SK-N-SH treated with all-trans-retinoic acid at 6 μM for 48 hours (cell line): ENCODE data around the gene ZNF764.

Experiments used
- ATAC-seq: fragments of 200-7000 bp; cut with Tn5 transposase; 3 replicates; pipeline ENCODE4 v1.9.1; 2020; ENCODE audit warnings: mild to moderate bottlenecking, moderate library complexity
- BACH2 ChIP-seq: fragments of 250-450 bp; sonication (Bioruptor Pico); IDR thresholded peaks from 2 replicates; pipeline ENCODE4 v1.9.0; 2021; ENCODE audit warnings: mild to moderate bottlenecking, borderline replicate concordance
- CSDC2 ChIP-seq: fragments of 250-450 bp; sonication (Bioruptor Pico); IDR thresholded peaks from 2 replicates; pipeline ENCODE4 v1.5.0; 2020; ENCODE audit warnings: mild to moderate bottlenecking, moderate library complexity
- GLIS3 ChIP-seq: fragments of 250-450 bp; sonication (Bioruptor Pico); IDR thresholded peaks from 2 replicates; pipeline ENCODE4 v1.5.0; 2020; ENCODE audit warnings: mild to moderate bottlenecking, moderate library complexity
- ISL1 ChIP-seq: fragments of 250-450 bp; sonication (Bioruptor Pico); IDR thresholded peaks from 2 replicates; pipeline ENCODE4 v2.1.2; 2022; ENCODE audit warnings: mild to moderate bottlenecking, moderate library complexity
- OSR1 ChIP-seq: fragments of 250-450 bp; sonication (Bioruptor Pico); IDR thresholded peaks from 2 replicates; pipeline ENCODE4 v1.8.0; 2022; ENCODE audit warnings: moderate library complexity, mild to moderate bottlenecking, inconsistent platforms
- PPARA ChIP-seq: fragments of 250-450 bp; sonication (Bioruptor Pico); IDR thresholded peaks from 2 replicates; pipeline ENCODE4 v1.5.0; 2020; ENCODE audit warnings: mild to moderate bottlenecking, borderline replicate concordance
- RARB ChIP-seq: fragments of 250-450 bp; sonication (Bioruptor Pico); IDR thresholded peaks from 2 replicates; pipeline ENCODE4 v1.8.0; 2021; ENCODE audit warnings: mild to moderate bottlenecking, moderate library complexity
- SNAI2 ChIP-seq: fragments of 250-450 bp; sonication (Bioruptor Pico); IDR thresholded peaks from 2 replicates; pipeline ENCODE4 v1.5.0; 2020; ENCODE audit warnings: mild to moderate bottlenecking, moderate library complexity
- TCF4 ChIP-seq: fragments of 250-450 bp; sonication (Bioruptor Pico); IDR thresholded peaks from 2 replicates; pipeline ENCODE4 v1.8.0; 2021; ENCODE audit warnings: mild to moderate bottlenecking, moderate library complexity, borderline replicate concordance
- TOX ChIP-seq: fragments of 250-450 bp; sonication (Bioruptor Pico); IDR thresholded peaks from 2 replicates; pipeline ENCODE4 v1.8.0; 2021; ENCODE audit warnings: mild to moderate bottlenecking, moderate library complexity, borderline replicate concordance
- ZC3H10 ChIP-seq: fragments of 250-450 bp; sonication (Bioruptor Pico); IDR thresholded peaks from 2 replicates; pipeline ENCODE4 v1.5.1; 2021; ENCODE audit warnings: mild to moderate bottlenecking, moderate library complexity
- ZFP3 ChIP-seq: fragments of 250-450 bp; sonication (Bioruptor Pico); IDR thresholded peaks from 2 replicates; pipeline ENCODE4 v1.5.0; 2020; ENCODE audit warnings: mild to moderate bottlenecking, moderate library complexity
- ZFP30 ChIP-seq: fragments of 450-650 bp; formaldehyde crosslinking; IDR thresholded peaks from 2 replicates; pipeline ENCODE4 v1.5.0; 2022; ENCODE audit warnings: mild to moderate bottlenecking, moderate library complexity
- ZNF565 ChIP-seq: fragments of 450-650 bp; formaldehyde crosslinking; conservative IDR thresholded peaks from 2 replicates; pipeline ENCODE4 v1.5.0; 2020; ENCODE audit warnings: low read depth, mild to moderate bottlenecking, moderate library complexity
- ZNF70 ChIP-seq: fragments of 450-650 bp; formaldehyde crosslinking; IDR thresholded peaks from 2 replicates; pipeline ENCODE4 v1.5.0; 2020; ENCODE audit warnings: mild to moderate bottlenecking, moderate library complexity
- ZNF8 ChIP-seq: fragments of 450-650 bp; formaldehyde crosslinking; IDR thresholded peaks from 2 replicates; pipeline ENCODE4 v1.5.0; 2020; ENCODE audit warnings: mild to moderate bottlenecking, moderate library complexity
- TF ChIP-seq, protein P1 (sequence below): fragments of 250-450 bp; sonication (Bioruptor Pico); IDR thresholded peaks from 2 replicates; pipeline ENCODE4 v1.5.0; 2020; ENCODE audit warnings: mild to moderate bottlenecking, moderate library complexity
- TF ChIP-seq, protein P2 (sequence below): fragments of 250-450 bp; sonication (Bioruptor Pico); IDR thresholded peaks from 2 replicates; pipeline ENCODE4 v1.8.0; 2020; ENCODE audit warnings: mild to moderate bottlenecking, moderate library complexity, borderline replicate concordance
- TF ChIP-seq, protein P3 (sequence below): fragments of 250-450 bp; sonication (Bioruptor Pico); IDR thresholded peaks from 2 replicates; pipeline ENCODE4 v1.5.1; 2020; ENCODE audit warnings: low read depth, mild to moderate bottlenecking, moderate library complexity
- TF ChIP-seq, protein P4 (sequence below): fragments of 250-450 bp; sonication (Bioruptor Pico); IDR thresholded peaks from 2 replicates; pipeline ENCODE4 v1.8.0; 2021; ENCODE audit warnings: low read depth, mild to moderate bottlenecking, moderate library complexity, borderline replicate concordance
- TF ChIP-seq, protein P5 (sequence below): fragments of 250-450 bp; sonication (Bioruptor Pico); IDR thresholded peaks from 2 replicates; pipeline ENCODE4 v1.5.1; 2021; ENCODE audit warnings: mild to moderate bottlenecking, moderate library complexity

Gene ZNF764

DNA sequence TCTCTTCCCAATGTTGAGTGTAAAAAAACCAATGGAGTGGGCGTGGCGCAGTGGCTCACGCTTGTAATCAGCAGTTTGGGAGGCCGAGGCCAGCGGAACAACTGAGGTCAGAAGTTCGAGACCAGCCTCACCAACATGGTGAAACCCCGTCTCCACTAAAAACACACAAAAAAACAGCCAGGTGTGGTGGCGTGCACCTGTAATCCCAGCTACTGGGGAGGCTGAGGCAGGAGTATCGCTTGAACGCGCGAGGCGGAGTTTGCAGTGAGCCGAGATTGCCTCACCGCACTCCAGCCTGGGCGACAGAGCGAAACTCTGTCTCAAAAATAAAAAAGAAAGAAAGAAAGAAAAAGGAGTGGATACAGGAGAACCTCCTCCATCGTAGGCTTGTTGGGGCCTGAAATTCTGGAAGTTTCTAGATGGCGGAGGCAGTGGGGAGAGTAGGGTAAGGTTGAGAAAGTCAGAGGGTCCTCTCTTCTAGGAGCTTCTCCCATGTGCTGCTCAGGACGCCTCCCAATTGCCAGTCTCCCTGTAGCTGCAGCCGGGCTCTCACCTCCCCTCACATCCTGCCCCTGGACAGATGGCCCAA, 709 bp upstream of the ZNF764 start:
- ATAC-seq, result no peak

DNA sequence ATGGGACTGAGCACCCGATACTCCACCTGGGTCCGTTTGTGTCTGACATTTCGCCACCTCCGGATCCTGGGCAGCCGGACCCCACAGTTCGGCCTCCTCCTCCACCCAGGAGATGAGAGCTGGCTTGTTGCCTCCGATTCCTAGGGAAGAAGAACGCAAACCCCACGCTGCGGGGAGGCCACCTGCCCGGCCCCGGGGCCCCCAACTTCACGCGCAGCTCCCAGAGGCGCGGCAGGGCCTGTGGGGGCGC, 542 bp downstream of the ZNF764 start:
- ATAC-seq, result peak; percentile 18
- TF ChIP-seq ZNF565 (no peak), SNAI2 (no peak)

More for the DNA sequence above, 709 bp upstream of the ZNF764 start:
- TF ChIP-seq, protein P1, sequence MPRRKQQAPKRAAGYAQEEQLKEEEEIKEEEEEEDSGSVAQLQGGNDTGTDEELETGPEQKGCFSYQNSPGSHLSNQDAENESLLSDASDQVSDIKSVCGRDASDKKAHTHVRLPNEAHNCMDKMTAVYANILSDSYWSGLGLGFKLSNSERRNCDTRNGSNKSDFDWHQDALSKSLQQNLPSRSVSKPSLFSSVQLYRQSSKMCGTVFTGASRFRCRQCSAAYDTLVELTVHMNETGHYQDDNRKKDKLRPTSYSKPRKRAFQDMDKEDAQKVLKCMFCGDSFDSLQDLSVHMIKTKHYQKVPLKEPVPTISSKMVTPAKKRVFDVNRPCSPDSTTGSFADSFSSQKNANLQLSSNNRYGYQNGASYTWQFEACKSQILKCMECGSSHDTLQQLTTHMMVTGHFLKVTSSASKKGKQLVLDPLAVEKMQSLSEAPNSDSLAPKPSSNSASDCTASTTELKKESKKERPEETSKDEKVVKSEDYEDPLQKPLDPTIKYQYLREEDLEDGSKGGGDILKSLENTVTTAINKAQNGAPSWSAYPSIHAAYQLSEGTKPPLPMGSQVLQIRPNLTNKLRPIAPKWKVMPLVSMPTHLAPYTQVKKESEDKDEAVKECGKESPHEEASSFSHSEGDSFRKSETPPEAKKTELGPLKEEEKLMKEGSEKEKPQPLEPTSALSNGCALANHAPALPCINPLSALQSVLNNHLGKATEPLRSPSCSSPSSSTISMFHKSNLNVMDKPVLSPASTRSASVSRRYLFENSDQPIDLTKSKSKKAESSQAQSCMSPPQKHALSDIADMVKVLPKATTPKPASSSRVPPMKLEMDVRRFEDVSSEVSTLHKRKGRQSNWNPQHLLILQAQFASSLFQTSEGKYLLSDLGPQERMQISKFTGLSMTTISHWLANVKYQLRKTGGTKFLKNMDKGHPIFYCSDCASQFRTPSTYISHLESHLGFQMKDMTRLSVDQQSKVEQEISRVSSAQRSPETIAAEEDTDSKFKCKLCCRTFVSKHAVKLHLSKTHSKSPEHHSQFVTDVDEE (CRISPR knock-in tag), result 0 out of 2 replicates have a peak, but pooled peaks have one; percentile 8
- no peak for TF ChIP-seq TCF4 (CRISPR knock-in tag)
- TF ChIP-seq, protein P2, sequence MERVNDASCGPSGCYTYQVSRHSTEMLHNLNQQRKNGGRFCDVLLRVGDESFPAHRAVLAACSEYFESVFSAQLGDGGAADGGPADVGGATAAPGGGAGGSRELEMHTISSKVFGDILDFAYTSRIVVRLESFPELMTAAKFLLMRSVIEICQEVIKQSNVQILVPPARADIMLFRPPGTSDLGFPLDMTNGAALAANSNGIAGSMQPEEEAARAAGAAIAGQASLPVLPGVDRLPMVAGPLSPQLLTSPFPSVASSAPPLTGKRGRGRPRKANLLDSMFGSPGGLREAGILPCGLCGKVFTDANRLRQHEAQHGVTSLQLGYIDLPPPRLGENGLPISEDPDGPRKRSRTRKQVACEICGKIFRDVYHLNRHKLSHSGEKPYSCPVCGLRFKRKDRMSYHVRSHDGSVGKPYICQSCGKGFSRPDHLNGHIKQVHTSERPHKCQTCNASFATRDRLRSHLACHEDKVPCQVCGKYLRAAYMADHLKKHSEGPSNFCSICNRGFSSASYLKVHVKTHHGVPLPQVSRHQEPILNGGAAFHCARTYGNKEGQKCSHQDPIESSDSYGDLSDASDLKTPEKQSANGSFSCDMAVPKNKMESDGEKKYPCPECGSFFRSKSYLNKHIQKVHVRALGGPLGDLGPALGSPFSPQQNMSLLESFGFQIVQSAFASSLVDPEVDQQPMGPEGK (CRISPR knock-in tag), result no peak
- TF ChIP-seq, all 23 proteins: peak for 1

DNA sequence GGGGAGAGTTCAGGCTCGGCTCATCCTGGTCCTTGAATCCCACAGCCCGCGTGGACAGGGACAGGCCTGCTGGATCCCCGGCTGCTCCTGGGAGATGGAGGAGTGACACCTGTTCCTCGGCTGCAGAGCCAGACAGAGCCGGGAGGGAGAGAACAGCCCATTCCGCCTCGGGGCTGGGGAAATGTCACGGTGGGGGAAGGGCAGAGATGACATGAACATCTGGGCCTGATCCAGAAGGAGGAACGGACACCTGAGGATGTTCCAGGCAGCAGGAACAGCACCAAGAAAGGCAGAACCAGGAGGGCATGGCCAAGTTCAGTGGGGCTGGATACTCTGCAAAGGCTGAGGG, 2.1 kb downstream of the ZNF764 start:
- TF ChIP-seq OSR1, result no peak
- no peak for TF ChIP-seq TOX (CRISPR knock-in tag)
- TF ChIP-seq GLIS3 (CRISPR knock-in tag), result no peak
- TF ChIP-seq PPARA (CRISPR knock-in tag), result no peak
- no peak for TF ChIP-seq TCF4 (CRISPR knock-in tag)
- no peak for TF ChIP-seq ZFP30 (CRISPR knock-in tag)
- TF ChIP-seq ZC3H10 (CRISPR knock-in tag), result no peak
- TF ChIP-seq, protein P3, sequence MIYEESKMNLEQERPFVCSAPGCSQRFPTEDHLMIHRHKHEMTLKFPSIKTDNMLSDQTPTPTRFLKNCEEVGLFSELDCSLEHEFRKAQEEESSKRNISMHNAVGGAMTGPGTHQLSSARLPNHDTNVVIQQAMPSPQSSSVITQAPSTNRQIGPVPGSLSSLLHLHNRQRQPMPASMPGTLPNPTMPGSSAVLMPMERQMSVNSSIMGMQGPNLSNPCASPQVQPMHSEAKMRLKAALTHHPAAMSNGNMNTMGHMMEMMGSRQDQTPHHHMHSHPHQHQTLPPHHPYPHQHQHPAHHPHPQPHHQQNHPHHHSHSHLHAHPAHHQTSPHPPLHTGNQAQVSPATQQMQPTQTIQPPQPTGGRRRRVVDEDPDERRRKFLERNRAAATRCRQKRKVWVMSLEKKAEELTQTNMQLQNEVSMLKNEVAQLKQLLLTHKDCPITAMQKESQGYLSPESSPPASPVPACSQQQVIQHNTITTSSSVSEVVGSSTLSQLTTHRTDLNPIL, result no peak
- TF ChIP-seq ZNF70 (CRISPR knock-in tag), result no peak
- no peak for TF ChIP-seq BACH2 (CRISPR knock-in tag)
- TF ChIP-seq ISL1, result no peak
- no peak for TF ChIP-seq SNAI2
- TF ChIP-seq, protein P1 (CRISPR knock-in tag), result no peak
- TF ChIP-seq CSDC2 (CRISPR knock-in tag), result no peak

DNA sequence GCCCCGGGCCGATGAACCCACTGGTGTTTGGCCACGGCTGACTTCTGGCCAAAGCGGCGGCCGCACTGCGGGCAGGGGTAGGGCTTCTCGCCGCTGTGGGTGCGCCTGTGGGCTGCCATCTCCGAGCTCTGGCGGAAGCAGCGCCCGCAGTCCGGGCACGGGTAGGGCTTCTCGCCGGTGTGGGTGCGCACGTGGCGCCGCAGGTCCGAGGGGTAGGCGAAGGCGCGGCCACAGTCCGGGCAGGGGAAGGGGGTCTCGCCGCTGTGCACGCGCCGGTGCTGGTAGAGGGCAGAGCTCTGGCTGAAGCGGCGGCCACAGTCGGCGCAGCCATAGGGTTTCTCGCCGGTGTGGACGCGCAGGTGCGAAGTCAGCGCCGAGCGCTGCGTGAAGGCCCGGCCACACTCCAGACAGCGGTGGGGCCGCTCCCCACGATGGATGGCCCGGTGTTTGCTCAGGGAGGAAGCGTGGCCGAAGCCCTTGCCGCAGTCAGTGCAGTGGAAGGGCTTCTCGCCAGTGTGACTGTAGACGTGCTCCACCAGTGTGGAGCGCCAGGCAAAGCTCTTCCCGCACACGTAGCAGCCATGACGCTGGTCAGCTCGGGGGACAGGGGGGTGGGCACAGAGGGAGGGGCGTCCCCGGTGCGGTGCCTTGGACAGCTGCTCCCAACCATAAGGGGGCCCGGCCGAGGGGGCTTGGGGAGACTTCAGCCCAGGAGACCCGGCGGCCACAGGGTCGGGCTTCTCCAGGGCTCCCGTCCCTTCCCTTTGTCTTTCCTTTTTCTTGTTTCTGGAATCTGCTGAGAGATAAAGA, 2.7 kb downstream of the ZNF764 start:
- ATAC-seq, result no peak
- no peak for TF ChIP-seq OSR1
- TF ChIP-seq TOX (CRISPR knock-in tag), result no peak
- TF ChIP-seq PPARA (CRISPR knock-in tag), result no peak
- TF ChIP-seq, protein P4, sequence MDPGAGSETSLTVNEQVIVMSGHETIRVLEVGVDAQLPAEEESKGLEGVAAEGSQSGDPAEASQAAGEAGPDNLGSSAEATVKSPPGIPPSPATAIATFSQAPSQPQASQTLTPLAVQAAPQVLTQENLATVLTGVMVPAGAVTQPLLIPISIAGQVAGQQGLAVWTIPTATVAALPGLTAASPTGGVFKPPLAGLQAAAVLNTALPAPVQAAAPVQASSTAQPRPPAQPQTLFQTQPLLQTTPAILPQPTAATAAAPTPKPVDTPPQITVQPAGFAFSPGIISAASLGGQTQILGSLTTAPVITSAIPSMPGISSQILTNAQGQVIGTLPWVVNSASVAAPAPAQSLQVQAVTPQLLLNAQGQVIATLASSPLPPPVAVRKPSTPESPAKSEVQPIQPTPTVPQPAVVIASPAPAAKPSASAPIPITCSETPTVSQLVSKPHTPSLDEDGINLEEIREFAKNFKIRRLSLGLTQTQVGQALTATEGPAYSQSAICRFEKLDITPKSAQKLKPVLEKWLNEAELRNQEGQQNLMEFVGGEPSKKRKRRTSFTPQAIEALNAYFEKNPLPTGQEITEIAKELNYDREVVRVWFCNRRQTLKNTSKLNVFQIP (CRISPR knock-in tag), result no peak
- TF ChIP-seq TCF4 (CRISPR knock-in tag), result no peak
- TF ChIP-seq RARB (CRISPR knock-in tag), result no peak
- TF ChIP-seq ISL1, result no peak
- TF ChIP-seq ZFP3 (CRISPR knock-in tag), result no peak
- no peak for TF ChIP-seq ZNF8
- TF ChIP-seq, protein P2 (CRISPR knock-in tag), result no peak
- no peak for TF ChIP-seq CSDC2 (CRISPR knock-in tag)
- TF ChIP-seq, protein P5, sequence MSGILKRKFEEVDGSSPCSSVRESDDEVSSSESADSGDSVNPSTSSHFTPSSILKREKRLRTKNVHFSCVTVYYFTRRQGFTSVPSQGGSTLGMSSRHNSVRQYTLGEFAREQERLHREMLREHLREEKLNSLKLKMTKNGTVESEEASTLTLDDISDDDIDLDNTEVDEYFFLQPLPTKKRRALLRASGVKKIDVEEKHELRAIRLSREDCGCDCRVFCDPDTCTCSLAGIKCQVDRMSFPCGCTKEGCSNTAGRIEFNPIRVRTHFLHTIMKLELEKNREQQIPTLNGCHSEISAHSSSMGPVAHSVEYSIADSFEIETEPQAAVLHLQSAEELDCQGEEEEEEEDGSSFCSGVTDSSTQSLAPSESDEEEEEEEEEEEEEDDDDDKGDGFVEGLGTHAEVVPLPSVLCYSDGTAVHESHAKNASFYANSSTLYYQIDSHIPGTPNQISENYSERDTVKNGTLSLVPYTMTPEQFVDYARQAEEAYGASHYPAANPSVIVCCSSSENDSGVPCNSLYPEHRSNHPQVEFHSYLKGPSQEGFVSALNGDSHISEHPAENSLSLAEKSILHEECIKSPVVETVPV (CRISPR knock-in tag), result no peak
- no peak for TF ChIP-seq ZNF565
- no peak for TF ChIP-seq ZNF70 (CRISPR knock-in tag)

More for the DNA sequence above, 2.1 kb downstream of the ZNF764 start:
- no peak for ATAC-seq
